SH-SY5Y (cell line): Measurements from ENCODE around the gene ASCC1.

Experiments
- GATA2 ChIP-seq: IDR thresholded peaks from 2 replicates; pipeline ENCODE4 v1.6.1; 2011; ENCODE audit warnings: mild to moderate bottlenecking, low read depth, low read length
- GATA3 ChIP-seq: IDR thresholded peaks from 2 replicates; pipeline ENCODE4 v1.6.1; 2011; ENCODE audit warnings: low read depth, mild to moderate bottlenecking, low read length, moderate library complexity

GRCh38 chr10:72076756-72077155 lies 139.3 kb downstream of the ASCC1 start:
- TF ChIP-seq GATA2 (no peak), GATA3 (no peak)
